Loucy (cell line): ENCODE results near the gene CCDC188.

ENCODE experiments used
- EZH2phosphoT487 ChIP-seq: fragments of 200-600 bp; IDR thresholded peaks from 2 replicates; pipeline ENCODE4 v1.6.1; 2018; ENCODE audit warnings: antibody characterized with exemption, mild to moderate bottlenecking, moderate library complexity, borderline replicate concordance
- TF ChIP-seq, protein P1 (sequence below): fragments of 200-600 bp; sonication (generic); conservative IDR thresholded peaks from 2 replicates; pipeline ENCODE4 v1.5.1; 2014; ENCODE audit warnings: mild to moderate bottlenecking, antibody characterized with exemption, low read length

DNA sequence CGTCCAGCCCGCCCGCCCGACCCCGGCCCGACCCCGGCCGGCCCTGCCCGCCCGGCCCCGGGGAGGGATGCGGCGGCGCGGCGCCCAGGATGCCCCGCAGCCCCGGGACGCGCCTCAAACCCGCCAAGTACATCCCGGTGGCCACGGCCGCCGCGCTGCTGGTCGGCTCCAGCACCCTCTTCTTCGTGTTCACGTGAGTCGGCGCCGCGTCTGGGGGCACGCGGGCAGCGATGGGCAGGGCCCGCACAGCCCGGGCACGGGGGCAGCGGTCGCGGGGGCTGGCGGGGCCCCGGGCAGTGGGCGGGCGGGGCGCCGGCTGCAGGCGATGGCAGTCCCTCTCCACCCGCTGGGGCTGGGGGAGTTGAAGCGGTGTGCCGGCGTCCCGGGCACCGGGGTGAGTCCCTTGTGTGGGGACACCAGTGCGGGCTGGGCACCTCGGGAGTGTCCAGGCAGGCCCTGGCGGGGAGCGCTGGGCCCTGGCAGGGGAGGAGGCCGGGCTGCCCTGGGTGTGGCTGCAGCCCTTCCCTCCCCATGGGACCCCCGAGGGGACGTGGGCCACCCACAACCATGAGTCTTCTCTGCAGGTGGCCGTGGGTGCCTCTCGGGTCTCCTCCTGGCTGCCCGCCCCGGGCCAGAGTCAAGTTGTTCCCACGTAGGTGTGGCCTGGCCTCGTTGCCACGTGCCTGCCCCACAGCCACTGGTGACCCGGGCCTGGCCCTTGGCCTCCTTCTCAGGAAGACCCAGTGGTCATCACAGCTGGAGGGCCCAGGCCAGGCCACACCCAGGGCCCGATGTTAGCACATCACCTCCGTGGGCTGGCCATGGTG lies 18.8 kb downstream of the CCDC188 start:
- TF ChIP-seq, protein P1, sequence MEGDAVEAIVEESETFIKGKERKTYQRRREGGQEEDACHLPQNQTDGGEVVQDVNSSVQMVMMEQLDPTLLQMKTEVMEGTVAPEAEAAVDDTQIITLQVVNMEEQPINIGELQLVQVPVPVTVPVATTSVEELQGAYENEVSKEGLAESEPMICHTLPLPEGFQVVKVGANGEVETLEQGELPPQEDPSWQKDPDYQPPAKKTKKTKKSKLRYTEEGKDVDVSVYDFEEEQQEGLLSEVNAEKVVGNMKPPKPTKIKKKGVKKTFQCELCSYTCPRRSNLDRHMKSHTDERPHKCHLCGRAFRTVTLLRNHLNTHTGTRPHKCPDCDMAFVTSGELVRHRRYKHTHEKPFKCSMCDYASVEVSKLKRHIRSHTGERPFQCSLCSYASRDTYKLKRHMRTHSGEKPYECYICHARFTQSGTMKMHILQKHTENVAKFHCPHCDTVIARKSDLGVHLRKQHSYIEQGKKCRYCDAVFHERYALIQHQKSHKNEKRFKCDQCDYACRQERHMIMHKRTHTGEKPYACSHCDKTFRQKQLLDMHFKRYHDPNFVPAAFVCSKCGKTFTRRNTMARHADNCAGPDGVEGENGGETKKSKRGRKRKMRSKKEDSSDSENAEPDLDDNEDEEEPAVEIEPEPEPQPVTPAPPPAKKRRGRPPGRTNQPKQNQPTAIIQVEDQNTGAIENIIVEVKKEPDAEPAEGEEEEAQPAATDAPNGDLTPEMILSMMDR, result no peak
- no peak for TF ChIP-seq EZH2phosphoT487
